ENCODE data around the gene TAP2.

Gene TAP2

GRCh38 chr6:32792901-32793435 is 45.6 kb downstream of the TAP2 start:
- no peak for DNase-seq (ENCODE audit: low spot score)

- DNase-seq (ENCODE audit: low spot score): no peak
These were observed 48.2 kb downstream of the TAP2 start for GRCh38 chr6:32790306-32790705.
